K562 (cell line): ENCODE results near the gene SETD3. TPM values are rescaled to one million over a fixed set of nuclear protein-coding genes. Genes with fewer than 3 reads are reported as not detected.

ENCODE experiments used
- CLOCK ChIP-seq: fragments of 250-450 bp; sonication (Bioruptor Pico); IDR thresholded peaks from 2 replicates; pipeline ENCODE4 v1.4.0; 2020; ENCODE audit warnings: mild to moderate bottlenecking, moderate library complexity, borderline replicate concordance
- FOS ChIP-seq: IDR thresholded peaks from 3 replicates; pipeline ENCODE4 v1.6.1; 2011; ENCODE audit not compliant: insufficient read length; ENCODE audit errors: extremely low read depth
- KLF1 ChIP-seq: fragments of 450-650 bp; IDR thresholded peaks from 2 replicates; pipeline ENCODE4 v1.6.1; 2016; ENCODE audit warnings: missing genetic modification characterization, missing compliant biosample characterization
- PCBP1 ChIP-seq: fragments of 200-400 bp; formaldehyde crosslinking; IDR thresholded peaks from 2 replicates; pipeline ENCODE4 v1.6.1; 2018; ENCODE audit warnings: mild to moderate bottlenecking, low read depth, low read length; ENCODE audit not compliant: poor library complexity, severe bottlenecking
- PHB2 ChIP-seq: fragments of 450-650 bp; IDR thresholded peaks from 2 replicates; pipeline ENCODE4 v1.6.1; 2017; ENCODE audit warnings: low read depth
- POLR2H ChIP-seq: IDR thresholded peaks from 2 replicates; pipeline ENCODE4 v1.6.1; 2016; ENCODE audit warnings: missing genetic modification characterization, low read depth, mild to moderate bottlenecking, control low read depth, missing compliant biosample characterization, moderate library complexity
- PRPF4 ChIP-seq: fragments of 200-400 bp; formaldehyde crosslinking; IDR thresholded peaks from one replicate; pipeline ENCODE4 v1.6.1; 2017; ENCODE audit warnings: low read length, low read depth, mild to moderate bottlenecking; ENCODE audit not compliant: insufficient read depth, poor library complexity, severe bottlenecking
- RBM25 ChIP-seq: fragments of 200-400 bp; formaldehyde crosslinking; IDR thresholded peaks from 2 replicates; pipeline ENCODE4 v1.6.1; 2018; ENCODE audit warnings: low read length, low read depth, moderate library complexity; ENCODE audit not compliant: severe bottlenecking
- REST ChIP-seq, 2 experiments: fragments of 450-650 bp; formaldehyde crosslinking in 1 of 2; IDR thresholded peaks; 2 replicates each; pipeline versions ENCODE4 v1.4.0 to v1.6.1; 2014 to 2020; ENCODE audit warnings: mild to moderate bottlenecking in 2 of 2, borderline replicate concordance in 1 of 2, low read depth in 1 of 2
- RNF2 ChIP-seq: sonication (generic); IDR thresholded peaks from 2 replicates; pipeline ENCODE4 v1.6.1; 2016
- SAFB ChIP-seq: fragments of 200-400 bp; formaldehyde crosslinking; IDR thresholded peaks from 2 replicates; pipeline ENCODE4 v1.6.1; 2017; ENCODE audit warnings: low read depth, low read length, borderline replicate concordance
- ZNF133 ChIP-seq: fragments of 250-450 bp; sonication (Bioruptor Pico); IDR thresholded peaks from 2 replicates; pipeline ENCODE4 v1.4.0; 2020; ENCODE audit warnings: mild to moderate bottlenecking
- ZNF445 ChIP-seq: fragments of 250-450 bp; sonication (Bioruptor Pico); IDR thresholded peaks from 2 replicates; pipeline ENCODE4 v1.4.0; 2020; ENCODE audit warnings: low read depth, mild to moderate bottlenecking, moderate library complexity
- ZNF507 ChIP-seq: conservative IDR thresholded peaks from 2 replicates; pipeline ENCODE4 v1.6.1; 2017; ENCODE audit warnings: missing genetic modification characterization, missing compliant biosample characterization
- polyA plus RNA-seq, 8 experiments: library from polyadenylated mRNA; depleted of rRNA in 4 of 8; stranded (reverse) in 5 of 8; unstranded in 3 of 8; fragments of >200 nt; fragmentation: Nextera tagmentation in 2 of 8; fragmentation: Illumina TruSeq in 1 of 8; extraction: Ambion mirVana in 2 of 8; extraction: Trizol in 1 of 8; gene quantifications; 2 replicates each; pipeline versions ENCODE4 v1.2.1 to v1.2.3, GENCODE V29; 2011 to 2014; ENCODE audit warnings: inconsistent platforms in 1 of 8, missing spikeins in 1 of 8
- total RNA-seq, 7 experiments: library from RNA; depleted of rRNA in 6 of 7; stranded (reverse); fragments of >200 nt in 6 of 7; fragmentation: Illumina TruSeq in 2 of 7; extraction: Trizol in 2 of 7; gene quantifications; 2 replicates each; pipeline versions ENCODE4 v1.2.1 to v1.2.3, GENCODE V29; 2011 to 2021; ENCODE audit warnings: low replicate concordance in 1 of 7

SETD3 gene
- total and polyA plus RNA-seq, 9 of the 15 experiments (the other 6 are each of a cell fraction or from before 2014, with no cell fraction given) = 8.5 to 35.9 (median 26.5) TPM

GRCh38 chr14:99480917-99481744 is 472 bp upstream of the SETD3 start, which contains the start of gene CCNK (continued):
- TF ChIP-seq REST (IDR thresholded peaks at IDR 0.05; ENCODE audit: borderline replicate concordance) (no peak), REST (CRISPR knock-in tag; IDR thresholded peaks at IDR 0.05; ENCODE audit: low read depth) (no peak), RNF2 (no peak), CLOCK (CRISPR knock-in tag) (no peak), ZNF507 (tag) (no peak), KLF1 (tag) (no peak), POLR2H (tag) (no peak), PCBP1 (no peak), PRPF4 (no peak), ZNF445 (no peak), PHB2 (no peak), RBM25 (peak; percentile 90), ZNF133 (CRISPR knock-in tag) (no peak), SAFB (no peak), FOS (peak; percentile 87)
